Measurements from ENCODE around the gene TRAF3.
"Not testable (repeated sequence)": the region's sequence is repeated elsewhere in the genome, so short reads cannot be mapped to it uniquely, and the experiment has no call there.

Gene TRAF3

DNA sequence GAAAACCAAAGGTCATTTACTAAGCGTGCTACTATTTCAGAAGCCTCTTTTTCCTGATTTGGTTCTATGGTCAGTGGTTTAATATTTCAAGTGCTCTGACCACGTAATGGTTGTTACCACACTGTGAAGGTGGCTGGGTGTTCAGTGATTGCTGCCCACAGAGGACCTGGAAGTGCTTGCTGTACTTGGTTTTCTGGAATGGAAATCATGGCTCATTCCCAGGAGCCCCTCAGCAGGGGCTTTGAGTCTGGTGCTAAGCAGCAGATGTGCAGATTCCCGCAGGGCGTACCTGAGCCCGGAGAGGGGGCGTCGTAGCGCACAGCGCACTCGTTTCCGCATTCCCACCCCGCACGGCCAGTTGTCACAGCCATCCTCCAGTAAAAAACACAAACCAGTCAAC lies 50.5 kb downstream of the TRAF3 start:
- Histone ChIP-seq H3K4me1 (ENCODE audit: control insufficient read depth, insufficient read depth, low read length, poor library complexity, severe bottlenecking) (no peaks in the 10 kb centered on the region), H3K36me3 (ENCODE audit: control insufficient read depth, insufficient read depth, low read length) (peaks cover 13% of the 10 kb centered on the region), H3K9me3 (ENCODE audit: control insufficient read depth, low read length) (no peaks in the 10 kb centered on the region), H3K27me3 (replicated peaks; ENCODE audit: control insufficient read depth, insufficient read depth, low read length, poor library complexity, severe bottlenecking) (no peaks in the 10 kb centered on the region), H3K27ac (ENCODE audit: insufficient read depth, low read length, poor library complexity, severe bottlenecking) (no peak overlapping the region), H3K4me3 (ENCODE audit: insufficient read depth, low read depth, low read length, poor library complexity, severe bottlenecking) (no peak overlapping the region)
- no peak for DNase-seq

GRCh38 chr14:102828151-102828550 lies 50.9 kb downstream of the TRAF3 start:
- H3K27ac ChIP-seq (ENCODE audit: insufficient read depth, low read length, poor library complexity, severe bottlenecking), result no peak overlapping the region
- no peaks in the 10 kb centered on the region for H3K9me3 ChIP-seq (ENCODE audit: control insufficient read depth, low read length)
- no peaks in the 10 kb centered on the region for H3K27me3 ChIP-seq (replicated peaks; ENCODE audit: control insufficient read depth, insufficient read depth, low read length, poor library complexity, severe bottlenecking)
- H3K4me3 ChIP-seq (ENCODE audit: insufficient read depth, low read depth, low read length, poor library complexity, severe bottlenecking), result no peak overlapping the region
- H3K36me3 ChIP-seq (ENCODE audit: control insufficient read depth, insufficient read depth, low read length), result peaks cover 13% of the 10 kb centered on the region
- DNase-seq, result no peak
- H3K4me1 ChIP-seq (ENCODE audit: control insufficient read depth, insufficient read depth, low read length, poor library complexity, severe bottlenecking), result no peaks in the 10 kb centered on the region

DNA sequence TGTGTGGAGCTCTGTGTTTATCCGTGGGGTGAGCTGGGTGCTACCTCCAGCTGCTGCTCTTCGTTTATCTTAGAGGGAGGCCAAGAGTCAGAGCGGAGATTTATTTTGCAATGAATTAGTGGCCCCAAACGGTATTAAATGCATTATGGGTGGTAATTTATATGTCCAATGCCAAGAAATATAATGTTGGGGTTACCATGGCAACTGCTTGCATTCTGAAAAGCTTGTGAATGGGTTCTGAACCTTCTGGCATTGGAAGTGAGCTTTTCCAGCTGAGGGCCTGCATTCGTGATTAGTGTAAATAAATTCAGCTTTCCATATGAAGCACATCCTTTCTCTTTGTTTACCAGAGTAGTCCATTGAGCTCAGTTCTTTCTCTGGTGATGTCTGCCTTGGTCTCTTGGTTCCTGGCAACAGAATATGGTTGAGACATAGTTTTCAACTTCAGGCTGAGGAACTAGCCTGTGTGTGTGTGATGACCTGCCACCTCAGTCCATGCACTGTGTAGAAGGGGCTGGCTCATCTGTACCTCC lies 51.8 kb downstream of the TRAF3 start:
- Histone ChIP-seq H3K4me1 (ENCODE audit: control insufficient read depth, insufficient read depth, low read length, poor library complexity, severe bottlenecking) (no peaks in the 10 kb centered on the region), H3K27me3 (replicated peaks; ENCODE audit: control insufficient read depth, insufficient read depth, low read length, poor library complexity, severe bottlenecking) (no peaks in the 10 kb centered on the region), H3K36me3 (ENCODE audit: control insufficient read depth, insufficient read depth, low read length) (peaks cover 17% of the 10 kb centered on the region), H3K9me3 (ENCODE audit: control insufficient read depth, low read length) (no peaks in the 10 kb centered on the region), H3K4me3 (ENCODE audit: insufficient read depth, low read depth, low read length, poor library complexity, severe bottlenecking) (no peak overlapping the region), H3K27ac (ENCODE audit: insufficient read depth, low read length, poor library complexity, severe bottlenecking) (no peak overlapping the region)
- DNase-seq, result no peak

DNA sequence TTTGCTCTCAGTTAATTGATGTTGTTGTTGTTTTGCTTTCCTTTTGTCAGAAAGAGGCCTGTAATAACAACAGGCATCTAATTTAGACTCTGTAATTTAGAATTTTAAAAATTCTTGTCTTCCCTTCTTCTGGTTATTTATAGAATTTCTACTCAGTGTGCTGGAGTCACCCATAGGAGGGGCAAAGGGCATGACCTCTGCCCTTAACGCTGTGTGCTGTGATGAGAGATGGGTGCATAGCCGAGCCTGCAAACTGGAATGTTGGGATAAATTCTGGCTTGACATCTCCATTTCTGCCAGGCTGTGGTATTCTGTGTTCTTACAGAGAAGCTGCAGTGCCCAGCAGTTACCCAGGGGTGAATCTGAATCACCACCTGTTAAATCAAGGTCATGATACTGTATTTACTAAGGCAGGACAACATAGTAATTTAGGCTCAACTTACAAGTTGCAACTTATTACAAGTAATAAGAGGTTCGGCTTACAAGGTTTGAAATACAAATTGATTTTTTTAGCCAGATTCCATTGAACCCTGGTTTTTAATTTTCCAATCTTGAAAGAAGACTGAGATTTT lies 53.3 kb downstream of the TRAF3 start:
- Histone ChIP-seq H3K9me3 (ENCODE audit: control insufficient read depth, low read length) (no peaks in the 10 kb centered on the region), H3K4me1 (ENCODE audit: control insufficient read depth, insufficient read depth, low read length, poor library complexity, severe bottlenecking) (no peaks in the 10 kb centered on the region), H3K27ac (ENCODE audit: insufficient read depth, low read length, poor library complexity, severe bottlenecking) (no peak overlapping the region), H3K27me3 (replicated peaks; ENCODE audit: control insufficient read depth, insufficient read depth, low read length, poor library complexity, severe bottlenecking) (no peaks in the 10 kb centered on the region), H3K4me3 (ENCODE audit: insufficient read depth, low read depth, low read length, poor library complexity, severe bottlenecking) (no peak overlapping the region), H3K36me3 (ENCODE audit: control insufficient read depth, insufficient read depth, low read length) (peaks cover 19% of the 10 kb centered on the region)
- no peak for DNase-seq

DNA sequence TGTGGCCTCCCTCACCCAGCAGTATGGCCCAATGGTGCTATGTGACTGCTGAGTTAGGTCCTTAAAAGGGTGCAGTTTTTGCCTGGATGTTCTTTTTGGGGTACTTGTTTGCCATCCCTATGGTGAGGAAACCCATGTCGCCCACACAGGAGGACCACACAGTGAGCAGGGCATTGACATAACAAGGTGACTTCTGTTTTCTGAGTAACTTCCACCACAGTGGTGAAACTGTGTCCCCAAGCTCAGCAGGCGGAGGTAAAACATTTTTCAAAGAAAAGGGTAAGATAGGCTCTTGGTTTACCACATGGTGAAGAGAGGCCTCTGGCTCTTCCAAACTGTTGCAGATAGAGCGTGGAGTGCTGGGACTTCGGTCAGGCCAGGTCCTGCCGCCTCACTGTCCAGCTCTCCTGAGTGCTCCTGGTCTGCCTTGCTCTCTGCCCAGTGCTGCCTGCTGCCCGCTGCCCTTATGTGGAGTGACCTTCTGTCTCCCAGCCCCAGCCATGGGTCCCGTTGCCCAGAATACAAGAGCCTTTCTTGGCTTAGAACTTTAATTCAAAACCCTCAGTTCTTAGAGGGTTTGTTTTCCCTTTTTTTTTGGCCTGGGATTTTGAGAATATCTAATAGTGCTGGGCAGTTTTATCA lies 54.0 kb downstream of the TRAF3 start:
- Histone ChIP-seq H3K4me3 (ENCODE audit: insufficient read depth, low read depth, low read length, poor library complexity, severe bottlenecking) (no peak overlapping the region), H3K4me1 (ENCODE audit: control insufficient read depth, insufficient read depth, low read length, poor library complexity, severe bottlenecking) (no peaks in the 10 kb centered on the region), H3K9me3 (ENCODE audit: control insufficient read depth, low read length) (no peaks in the 10 kb centered on the region), H3K36me3 (ENCODE audit: control insufficient read depth, insufficient read depth, low read length) (peaks cover 19% of the 10 kb centered on the region), H3K27ac (ENCODE audit: insufficient read depth, low read length, poor library complexity, severe bottlenecking) (no peak overlapping the region), H3K27me3 (replicated peaks; ENCODE audit: control insufficient read depth, insufficient read depth, low read length, poor library complexity, severe bottlenecking) (no peaks in the 10 kb centered on the region)
- no peak for DNase-seq

DNA sequence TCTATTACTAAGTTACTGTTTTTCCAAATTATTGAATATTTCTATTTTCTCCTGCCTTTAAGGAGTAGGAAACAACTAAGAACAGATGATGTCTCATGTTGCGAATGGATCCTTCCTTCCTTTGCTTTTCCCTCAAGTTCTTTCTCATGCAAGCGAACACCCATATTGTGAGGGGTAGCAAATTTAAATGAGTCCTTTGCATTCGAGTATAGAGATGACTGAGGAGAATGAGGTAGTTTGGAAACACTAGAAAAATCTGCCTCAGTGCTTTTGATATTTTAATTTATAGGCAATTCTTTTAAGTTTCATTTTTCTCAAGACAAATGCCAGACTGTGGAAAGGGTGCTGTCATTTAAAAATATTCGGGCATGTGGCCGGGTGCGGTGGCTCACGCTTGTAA lies 56.1 kb downstream of the TRAF3 start:
- no peak for DNase-seq
- Histone ChIP-seq H3K4me3 (ENCODE audit: insufficient read depth, low read depth, low read length, poor library complexity, severe bottlenecking) (no peak overlapping the region), H3K27ac (ENCODE audit: insufficient read depth, low read length, poor library complexity, severe bottlenecking) (no peak overlapping the region)

DNA sequence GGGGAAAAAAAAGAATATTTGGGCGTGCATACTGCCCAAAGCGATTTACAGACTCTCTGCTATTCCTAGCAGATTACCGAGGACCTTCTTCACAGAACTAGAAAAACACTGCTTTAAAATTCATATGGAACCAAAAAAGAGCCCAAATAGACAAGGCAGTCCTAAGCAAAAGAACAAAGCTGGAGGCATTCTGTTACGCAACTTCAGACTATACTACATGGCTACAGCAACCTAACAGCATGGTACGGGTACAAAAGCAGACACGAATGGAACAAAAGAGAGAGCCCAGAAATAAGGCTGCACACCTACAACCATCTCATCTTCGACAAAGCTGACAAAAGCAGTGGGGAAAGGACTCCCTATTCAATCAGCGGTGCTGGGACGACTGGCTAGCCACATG lies 56.7 kb downstream of the TRAF3 start:
- no peak overlapping the region for H3K4me3 ChIP-seq (ENCODE audit: insufficient read depth, low read depth, low read length, poor library complexity, severe bottlenecking)
- DNase-seq, result no peak
- no peaks in the 10 kb centered on the region for H3K4me1 ChIP-seq (ENCODE audit: control insufficient read depth, insufficient read depth, low read length, poor library complexity, severe bottlenecking)
- no peaks in the 10 kb centered on the region for H3K27me3 ChIP-seq (replicated peaks; ENCODE audit: control insufficient read depth, insufficient read depth, low read length, poor library complexity, severe bottlenecking)
- H3K27ac ChIP-seq (ENCODE audit: insufficient read depth, low read length, poor library complexity, severe bottlenecking), result no peak overlapping the region
- H3K36me3 ChIP-seq (ENCODE audit: control insufficient read depth, insufficient read depth, low read length), result peaks cover 19% of the 10 kb centered on the region
- H3K9me3 ChIP-seq (ENCODE audit: control insufficient read depth, low read length), result no peaks in the 10 kb centered on the region

More for the DNA sequence above, 56.1 kb downstream of the TRAF3 start:
- Histone ChIP-seq H3K27me3 (replicated peaks; ENCODE audit: control insufficient read depth, insufficient read depth, low read length, poor library complexity, severe bottlenecking) (no peaks in the 10 kb centered on the region), H3K4me1 (ENCODE audit: control insufficient read depth, insufficient read depth, low read length, poor library complexity, severe bottlenecking) (no peaks in the 10 kb centered on the region), H3K9me3 (ENCODE audit: control insufficient read depth, low read length) (no peaks in the 10 kb centered on the region), H3K36me3 (ENCODE audit: control insufficient read depth, insufficient read depth, low read length) (peaks cover 19% of the 10 kb centered on the region)

DNA sequence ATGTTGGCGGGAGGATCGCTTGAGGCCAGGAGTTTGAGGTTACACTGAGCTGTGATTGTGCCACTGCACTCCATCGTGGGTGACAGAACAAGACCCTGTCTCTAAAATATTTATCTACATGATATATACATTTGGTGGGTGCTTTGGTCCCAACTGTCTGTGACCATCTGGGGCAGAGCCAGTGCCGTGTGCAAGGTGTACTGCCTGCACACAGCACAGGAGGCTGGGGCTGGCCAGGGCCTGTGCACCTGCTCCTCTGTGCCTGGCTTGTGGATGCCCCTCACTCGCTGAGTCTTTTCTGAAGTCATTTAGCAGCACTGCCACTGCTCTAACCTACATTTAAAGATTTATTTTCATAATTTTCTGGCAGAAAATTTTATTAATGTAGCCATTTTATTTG lies 58.7 kb downstream of the TRAF3 start:
- Histone ChIP-seq H3K9me3 (ENCODE audit: control insufficient read depth, low read length) (no peaks in the 10 kb centered on the region), H3K36me3 (ENCODE audit: control insufficient read depth, insufficient read depth, low read length) (peaks cover 13% of the 10 kb centered on the region)

GRCh38 chr14:102837120-102837519 lies 59.9 kb downstream of the TRAF3 start:
- H3K36me3 ChIP-seq (ENCODE audit: control insufficient read depth, insufficient read depth, low read length); H3K9me3 ChIP-seq (ENCODE audit: control insufficient read depth, low read length); H3K27ac ChIP-seq (ENCODE audit: insufficient read depth, low read length, poor library complexity, severe bottlenecking); H3K4me3 ChIP-seq (ENCODE audit: insufficient read depth, low read depth, low read length, poor library complexity, severe bottlenecking); H3K4me1 ChIP-seq (ENCODE audit: control insufficient read depth, insufficient read depth, low read length, poor library complexity, severe bottlenecking); DNase-seq; H3K27me3 ChIP-seq (replicated peaks; ENCODE audit: control insufficient read depth, insufficient read depth, low read length, poor library complexity, severe bottlenecking): not testable (repeated sequence)

More for the DNA sequence above, 58.7 kb downstream of the TRAF3 start:
- Histone ChIP-seq H3K4me3 (ENCODE audit: insufficient read depth, low read depth, low read length, poor library complexity, severe bottlenecking) (no peak overlapping the region), H3K4me1 (ENCODE audit: control insufficient read depth, insufficient read depth, low read length, poor library complexity, severe bottlenecking) (no peaks in the 10 kb centered on the region), H3K27me3 (replicated peaks; ENCODE audit: control insufficient read depth, insufficient read depth, low read length, poor library complexity, severe bottlenecking) (no peaks in the 10 kb centered on the region), H3K27ac (ENCODE audit: insufficient read depth, low read length, poor library complexity, severe bottlenecking) (no peak overlapping the region)
- DNase-seq, result no peak

GRCh38 chr14:102838501-102838900 lies 61.3 kb downstream of the TRAF3 start:
- peaks cover 6% of the 10 kb centered on the region for H3K36me3 ChIP-seq (ENCODE audit: control insufficient read depth, insufficient read depth, low read length)
- H3K9me3 ChIP-seq (ENCODE audit: control insufficient read depth, low read length), result no peaks in the 10 kb centered on the region
- no peak for DNase-seq
- no peaks in the 10 kb centered on the region for H3K27me3 ChIP-seq (replicated peaks; ENCODE audit: control insufficient read depth, insufficient read depth, low read length, poor library complexity, severe bottlenecking)
- no peaks in the 10 kb centered on the region for H3K4me1 ChIP-seq (ENCODE audit: control insufficient read depth, insufficient read depth, low read length, poor library complexity, severe bottlenecking)
- H3K27ac ChIP-seq (ENCODE audit: insufficient read depth, low read length, poor library complexity, severe bottlenecking), result no peak overlapping the region
- H3K4me3 ChIP-seq (ENCODE audit: insufficient read depth, low read depth, low read length, poor library complexity, severe bottlenecking), result no peak overlapping the region

Measured in effector memory CD4-positive, alpha-beta T cell (primary cell).